Memory B cell (primary cell): ENCODE measurements around the gene SGO2.

Experiments
- ATAC-seq: fragments of 150-1000 bp; cut with Tn5 transposase; 2 replicates; pipeline ENCODE4 v1.10.0; 2021; ENCODE audit warnings: low read depth, mild to moderate bottlenecking, moderate library complexity
- DNase-seq, 2 donors: peaks; one replicate each; pipeline ENCODE4 v3.0.0; 2022; ENCODE audit warnings: low spot score in 2 of 2
- H3K27ac Mint-ChIP-seq: one replicate; pipeline ENCODE4 v1.8.0; 2022; ENCODE audit warnings: mild to moderate bottlenecking, moderate library complexity, mixed read lengths
- H3K27me3 Mint-ChIP-seq: one replicate; pipeline ENCODE4 v1.8.0; 2022; ENCODE audit warnings: mixed read lengths
- H3K36me3 Mint-ChIP-seq: one replicate; pipeline ENCODE4 v1.8.0; 2022; ENCODE audit warnings: mild to moderate bottlenecking, mixed read lengths
- H3K4me1 Mint-ChIP-seq: one replicate; pipeline ENCODE4 v1.8.0; 2022; ENCODE audit warnings: mixed read lengths
- H3K4me3 Mint-ChIP-seq: one replicate; pipeline ENCODE4 v1.8.0; 2022; ENCODE audit warnings: mild to moderate bottlenecking, moderate library complexity, mixed read lengths
- H3K9me3 Mint-ChIP-seq: one replicate; pipeline ENCODE4 v1.8.0; 2022; ENCODE audit warnings: mixed read lengths

Gene SGO2

GRCh38 chr2:200498402-200499162 is 27.4 kb upstream of the SGO2 start:
- peaks cover 30% of the 10 kb centered on the region for H3K36me3 Mint-ChIP-seq
- DNase-seq: no peak

GRCh38 chr2:200502196-200502595 is 23.8 kb upstream of the SGO2 start:
- Mint-ChIP-seq H3K4me3 (no peak overlapping the region), H3K27ac (no peak overlapping the region), H3K4me1 (peaks cover 3% of the 10 kb centered on the region), H3K36me3 (peaks cover 23% of the 10 kb centered on the region), H3K9me3 (no peaks in the 10 kb centered on the region), H3K27me3 (no peaks in the 10 kb centered on the region)
- ATAC-seq (no peak), DNase-seq (no peak)

More at GRCh38 chr2:200498402-200499162, 27.4 kb upstream of the SGO2 start:
- Mint-ChIP-seq H3K4me3 (no peak overlapping the region), H3K9me3 (no peaks in the 10 kb centered on the region), H3K4me1 (no peaks in the 10 kb centered on the region), H3K27me3 (no peaks in the 10 kb centered on the region), H3K27ac (no peak overlapping the region)
- no peak for ATAC-seq

DNA sequence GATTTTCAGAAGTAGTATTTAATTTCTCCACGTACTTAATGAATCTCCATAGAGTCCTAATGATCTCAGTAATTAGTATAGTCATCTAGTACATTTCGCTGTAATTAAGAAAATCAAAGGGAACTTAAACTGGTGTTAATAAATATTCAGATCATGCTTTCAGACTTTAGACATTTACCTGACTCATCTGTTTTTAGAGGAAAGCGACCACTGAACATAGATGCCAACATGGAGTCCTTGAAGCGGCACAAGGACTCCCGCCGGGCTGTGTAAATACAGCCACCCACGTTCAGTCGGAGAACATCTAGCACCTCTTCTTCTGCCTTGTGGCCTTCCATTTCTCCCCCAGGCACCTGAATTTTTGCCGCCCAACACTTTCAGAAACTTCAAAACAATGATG is 19.3 kb upstream of the SGO2 start:
- Mint-ChIP-seq H3K27me3 (no peaks in the 10 kb centered on the region), H3K4me3 (no peak overlapping the region), H3K27ac (no peak overlapping the region), H3K36me3 (peaks cover 13% of the 10 kb centered on the region), H3K4me1 (peaks cover 10% of the 10 kb centered on the region), H3K9me3 (no peaks in the 10 kb centered on the region)
- ATAC-seq (no peak), DNase-seq (no peak)

DNA sequence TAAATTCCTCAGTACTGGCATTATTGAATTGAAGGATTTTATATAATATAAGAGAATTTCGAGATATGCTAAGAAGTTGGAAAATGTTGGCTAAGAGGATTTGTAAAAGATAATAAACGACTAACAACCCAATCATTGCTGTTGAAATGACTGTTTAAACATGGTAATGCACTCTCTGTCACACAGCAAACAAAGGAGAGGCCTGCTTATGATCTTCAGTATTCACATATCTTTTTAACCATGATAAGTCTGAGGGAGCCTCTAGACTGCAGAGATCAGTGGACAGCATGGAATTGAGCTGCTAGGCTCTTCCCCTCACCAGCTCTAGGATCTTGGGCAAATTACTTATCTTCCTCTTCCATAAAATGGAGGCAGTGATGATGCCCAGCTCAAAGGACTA is 18.8 kb upstream of the SGO2 start:
- Mint-ChIP-seq H3K9me3 (no peaks in the 10 kb centered on the region), H3K36me3 (peaks cover 13% of the 10 kb centered on the region), H3K4me3 (no peak overlapping the region), H3K27me3 (no peaks in the 10 kb centered on the region), H3K4me1 (peaks cover 10% of the 10 kb centered on the region), H3K27ac (no peak overlapping the region)
- no peak for DNase-seq
- ATAC-seq: no peak

DNA sequence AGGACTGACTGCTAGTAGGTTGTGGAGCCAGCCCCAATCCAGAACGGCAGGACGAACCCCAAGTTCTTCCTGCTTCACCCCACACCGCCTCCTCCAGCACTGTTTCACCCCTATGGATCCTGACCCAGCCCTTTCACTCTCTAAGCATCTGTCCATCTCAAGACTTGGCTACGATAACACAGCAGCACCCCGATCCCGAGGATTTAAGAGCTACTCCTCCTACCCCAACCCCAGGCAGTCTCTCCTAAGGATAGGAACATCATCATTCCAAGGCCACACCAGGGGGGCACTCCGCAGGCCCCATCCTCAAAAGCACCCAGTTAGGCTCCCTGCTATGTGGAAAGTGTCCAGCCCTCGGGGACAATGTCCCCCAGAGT is 16.8 kb upstream of the SGO2 start:
- DNase-seq (no peak), ATAC-seq (no peak)
- Mint-ChIP-seq H3K27me3 (no peaks in the 10 kb centered on the region), H3K9me3 (no peaks in the 10 kb centered on the region), H3K36me3 (peaks cover 3% of the 10 kb centered on the region), H3K27ac (peak overlapping the region; percentile 76), H3K4me1 (peaks cover 10% of the 10 kb centered on the region), H3K4me3 (peak overlapping the region; percentile 86)

GRCh38 chr2:200509612-200510433 is 16.2 kb upstream of the SGO2 start, which contains the start of gene KCTD18:
Gene KCTD18, minus strand, starts transcription at chr2:200510068. Its CDS starts 3,052 bp downstream, at chr2:200507016.
- Mint-ChIP-seq H3K27ac (peak within 1 kb of the TSS; percentile 76), H3K4me3 (peak within 1 kb of the TSS; percentile 87), H3K27me3 (no peaks in the 10 kb centered on the region), H3K4me1 (peaks cover 10% of the 10 kb centered on the region), H3K9me3 (no peaks in the 10 kb centered on the region), H3K36me3 (peaks cover 3% of the 10 kb centered on the region)
- DNase-seq (peak; percentile 90 to 93), ATAC-seq (peak; percentile 96)

GRCh38 chr2:200515155-200515554 is 10.9 kb upstream of the SGO2 start:
- H3K36me3 Mint-ChIP-seq: peaks cover 4% of the 10 kb centered on the region
- no peaks in the 10 kb centered on the region for H3K4me1 Mint-ChIP-seq
- no peak overlapping the region for H3K27ac Mint-ChIP-seq
- H3K9me3 Mint-ChIP-seq: peaks cover 4% of the 10 kb centered on the region
- H3K4me3 Mint-ChIP-seq: no peak overlapping the region
- no peak for ATAC-seq
- peaks cover 1% of the 10 kb centered on the region for H3K27me3 Mint-ChIP-seq
- no peak for DNase-seq

DNA sequence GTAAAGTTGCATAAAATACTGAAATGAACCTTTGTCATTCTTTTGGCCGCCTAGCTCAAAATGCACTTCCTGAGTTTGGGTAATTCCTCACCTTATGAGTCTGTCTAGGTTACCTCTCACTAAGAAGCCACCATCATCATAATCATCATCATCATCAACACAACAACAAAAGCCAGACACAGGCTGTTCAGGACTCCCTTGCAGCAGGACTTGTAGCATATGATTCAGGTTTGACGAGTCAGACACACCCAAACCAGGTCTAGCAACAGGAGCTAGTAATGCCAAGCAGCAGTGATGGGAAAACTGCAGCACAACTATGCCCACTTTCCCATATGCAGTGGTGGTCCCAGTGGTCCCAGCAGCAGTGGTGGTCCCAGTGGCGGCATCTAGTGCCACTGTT is 2.8 kb upstream of the SGO2 start:
- H3K36me3 Mint-ChIP-seq: no peaks in the 10 kb centered on the region
- H3K4me1 Mint-ChIP-seq: peaks cover 4% of the 10 kb centered on the region
- H3K27ac Mint-ChIP-seq: no peak overlapping the region
- ATAC-seq (no peak), DNase-seq (no peak)
- H3K27me3 Mint-ChIP-seq: peaks cover 1% of the 10 kb centered on the region
- H3K4me3 Mint-ChIP-seq: no peak overlapping the region
- H3K9me3 Mint-ChIP-seq: no peaks in the 10 kb centered on the region

DNA sequence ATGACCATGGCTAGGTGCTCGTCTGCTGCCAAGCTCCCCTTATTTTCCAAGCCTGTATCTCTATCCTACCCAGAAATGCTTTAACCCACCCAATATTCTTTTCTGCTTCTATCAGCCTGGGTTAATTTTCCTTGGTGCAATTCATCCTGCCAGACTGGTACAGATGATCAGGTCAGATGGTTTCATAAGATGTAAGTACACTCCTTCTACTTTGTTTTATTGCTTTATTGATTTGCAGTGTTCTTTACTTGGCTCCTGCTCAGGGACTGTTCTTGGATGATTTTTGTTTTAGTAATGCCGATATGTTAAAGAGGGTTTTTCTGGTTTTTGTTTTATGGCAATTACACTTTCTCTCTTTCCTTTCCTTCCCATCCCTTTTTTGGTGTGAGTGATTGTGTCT is 2.4 kb upstream of the SGO2 start:
- peaks cover 1% of the 10 kb centered on the region for H3K27me3 Mint-ChIP-seq
- H3K27ac Mint-ChIP-seq: no peak overlapping the region
- ATAC-seq (no peak), DNase-seq (no peak)
- no peaks in the 10 kb centered on the region for H3K9me3 Mint-ChIP-seq
- no peak overlapping the region for H3K4me3 Mint-ChIP-seq
- peaks cover 4% of the 10 kb centered on the region for H3K4me1 Mint-ChIP-seq
- H3K36me3 Mint-ChIP-seq: no peaks in the 10 kb centered on the region

DNA sequence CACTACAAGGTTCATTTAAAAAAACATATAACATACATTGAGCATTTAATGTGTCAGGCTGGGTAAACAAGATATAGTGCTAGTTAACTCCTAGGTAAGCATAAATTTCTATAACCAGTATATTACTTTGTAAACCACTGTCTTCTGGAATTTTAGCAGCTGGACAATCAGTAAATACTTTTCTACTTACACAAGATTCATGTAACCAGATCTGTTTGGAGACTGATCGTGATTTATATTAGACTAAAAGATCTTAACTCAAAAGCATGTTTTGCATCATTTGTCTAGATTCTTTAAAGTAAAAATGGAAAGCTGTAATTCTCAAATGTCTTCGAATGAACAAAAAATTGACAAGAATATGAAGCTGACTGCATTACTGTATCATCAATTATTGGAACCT is 941 bp upstream of the SGO2 start:
- ATAC-seq (no peak), DNase-seq (no peak)
- Mint-ChIP-seq H3K4me3 (no peak overlapping the region), H3K27ac (no peak overlapping the region), H3K9me3 (no peaks in the 10 kb centered on the region), H3K4me1 (peaks cover 4% of the 10 kb centered on the region), H3K27me3 (peaks cover 1% of the 10 kb centered on the region), H3K36me3 (no peaks in the 10 kb centered on the region)

DNA sequence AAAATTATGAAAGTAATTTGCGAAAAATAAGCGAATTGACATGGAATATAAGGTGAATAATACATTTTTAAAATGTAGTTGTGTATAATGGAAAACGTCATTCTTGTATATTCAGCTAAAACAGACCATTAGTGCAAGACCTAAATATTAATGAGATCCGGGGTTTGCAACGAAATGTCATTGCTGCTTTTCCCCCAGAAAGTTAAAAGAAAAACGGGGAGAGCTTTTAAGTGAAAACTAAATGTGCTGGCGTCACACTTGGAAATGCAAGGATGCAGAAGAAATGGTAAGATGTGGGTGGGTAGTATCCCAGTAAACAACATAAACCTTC is 491 bp upstream of the SGO2 start:
- Mint-ChIP-seq H3K4me3 (peak overlapping the region; percentile 94), H3K9me3 (no peaks in the 10 kb centered on the region), H3K27me3 (peaks cover 1% of the 10 kb centered on the region), H3K36me3 (no peaks in the 10 kb centered on the region), H3K4me1 (peaks cover 4% of the 10 kb centered on the region), H3K27ac (peak overlapping the region; percentile 65)
- no peak for ATAC-seq
- no peak for DNase-seq

DNA sequence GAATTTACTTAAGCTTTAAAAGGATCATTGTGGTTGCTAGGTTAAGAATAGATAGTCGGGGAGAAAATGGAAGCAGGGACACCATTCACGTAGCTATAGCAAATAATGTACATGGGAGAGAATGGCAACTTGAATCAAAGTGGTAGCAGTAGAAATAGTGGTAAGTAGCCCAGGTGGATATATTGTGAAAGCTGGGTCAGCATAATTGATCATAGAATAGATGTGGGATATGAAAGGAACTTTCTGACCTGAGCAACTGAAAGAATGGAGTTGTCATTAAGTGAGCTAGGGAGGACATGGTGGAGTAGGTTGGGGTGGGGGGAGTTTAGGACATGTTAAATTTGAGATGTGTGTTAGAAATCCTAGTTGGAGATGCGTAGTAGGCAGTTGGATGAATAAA is 2.2 kb downstream of the SGO2 start:
- Mint-ChIP-seq H3K4me3 (no peak overlapping the region), H3K9me3 (no peaks in the 10 kb centered on the region), H3K27me3 (peaks cover 1% of the 10 kb centered on the region), H3K4me1 (peaks cover 4% of the 10 kb centered on the region), H3K36me3 (peaks cover 2% of the 10 kb centered on the region), H3K27ac (no peak overlapping the region)
- no peak for DNase-seq
- no peak for ATAC-seq

- ATAC-seq (no peak), DNase-seq (no peak)
- no peaks in the 10 kb centered on the region for H3K4me1 Mint-ChIP-seq
- H3K4me3 Mint-ChIP-seq: no peak overlapping the region
- H3K27ac Mint-ChIP-seq: no peak overlapping the region
- no peaks in the 10 kb centered on the region for H3K27me3 Mint-ChIP-seq
- H3K9me3 Mint-ChIP-seq: no peaks in the 10 kb centered on the region
- peaks cover 2% of the 10 kb centered on the region for H3K36me3 Mint-ChIP-seq
Observed at GRCh38 chr2:200533754-200534153, 7.7 kb downstream of the SGO2 start.

GRCh38 chr2:200534572-200534971 is 8.6 kb downstream of the SGO2 start:
- H3K27me3 Mint-ChIP-seq: no peaks in the 10 kb centered on the region
- no peaks in the 10 kb centered on the region for H3K9me3 Mint-ChIP-seq
- H3K4me3 Mint-ChIP-seq: no peak overlapping the region
- H3K36me3 Mint-ChIP-seq: peaks cover 4% of the 10 kb centered on the region
- ATAC-seq (no peak), DNase-seq (no peak)
- no peak overlapping the region for H3K27ac Mint-ChIP-seq
- no peaks in the 10 kb centered on the region for H3K4me1 Mint-ChIP-seq
